Measurements from ENCODE around the gene PDPN. TPM values are rescaled to one million over a fixed set of nuclear protein-coding genes. Genes with fewer than 3 reads are reported as not detected.

The PDPN gene
- total and polyA plus RNA-seq, 9 donors: 17.6 to 65.4 (median 41.4) TPM

GRCh38 chr1:13577846-13578245 lies 5.8 kb upstream of the PDPN start:
- no peaks in the 10 kb centered on the region for H3K4me1 ChIP-seq (ENCODE audit: insufficient read depth)
- H3K4me3 ChIP-seq: no peak overlapping the region
- WGBS, 3 donors: 82 to 89% (median 87%) methylated on average over 8 of the region's 8 CpGs
- TF ChIP-seq POLR2A (IDR thresholded peaks at IDR 0.05) (no peak), CTCF (IDR thresholded peaks at IDR 0.05) (no peak), EP300 (IDR thresholded peaks at IDR 0.05) (no peak)
- H3K9me3 ChIP-seq: no peaks in the 10 kb centered on the region
- intact Hi-C loops (cut with DNase I): no loop called here
- DNase-seq: no peak
- H3K27me3 ChIP-seq: no peaks in the 10 kb centered on the region
- H3K27ac ChIP-seq: no peak overlapping the region
- no peaks in the 10 kb centered on the region for H3K36me3 ChIP-seq

GRCh38 chr1:13581446-13581845 lies 2.2 kb upstream of the PDPN start:
- no peak overlapping the region for H3K27ac ChIP-seq
- intact Hi-C loops (cut with DNase I): loop anchor here in 1 of 4 donors (10.0 kb wide), 1 partner anchor 83 kb away; no protein-coding TSS in a partner anchor
- DNase-seq: no peak
- 63 to 88% (median 86%) methylated on average over 5 of the region's 5 CpGs for WGBS, 3 donors
- H3K36me3 ChIP-seq: no peaks in the 10 kb centered on the region
- no peaks in the 10 kb centered on the region for H3K9me3 ChIP-seq
- H3K4me3 ChIP-seq: no peak overlapping the region
- H3K27me3 ChIP-seq: no peaks in the 10 kb centered on the region
- no peaks in the 10 kb centered on the region for H3K4me1 ChIP-seq (ENCODE audit: insufficient read depth)
- no peak for TF ChIP-seq CTCF (IDR thresholded peaks at IDR 0.05)
- TF ChIP-seq POLR2A (IDR thresholded peaks at IDR 0.05): no peak
- no peak for TF ChIP-seq EP300 (IDR thresholded peaks at IDR 0.05)

GRCh38 chr1:13582713-13583443 lies 754 bp upstream of the PDPN start:
- H3K9me3 ChIP-seq: no peaks in the 10 kb centered on the region
- intact Hi-C loops (cut with DNase I): loop anchor here in 1 of 4 donors (10.0 kb wide), 1 partner anchor 82 kb away; no protein-coding TSS in a partner anchor
- peak in 4 of 5 donors; percentile 19 to 52 (median 43) for DNase-seq
- H3K27ac ChIP-seq: no peak overlapping the region
- no peaks in the 10 kb centered on the region for H3K36me3 ChIP-seq
- 57 to 65% (median 58%) methylated on average over 27 of the region's 27 CpGs for WGBS, 3 donors
- no peak overlapping the region for H3K4me3 ChIP-seq
- TF ChIP-seq EP300 (IDR thresholded peaks at IDR 0.05) (no peak), POLR2A (IDR thresholded peaks at IDR 0.05) (no peak), CTCF (IDR thresholded peaks at IDR 0.05) (no peak)
- no peaks in the 10 kb centered on the region for H3K27me3 ChIP-seq
- peaks cover 2% of the 10 kb centered on the region for H3K4me1 ChIP-seq (ENCODE audit: insufficient read depth)

- Histone ChIP-seq H3K36me3 (no peaks in the 10 kb centered on the region), H3K9me3 (no peaks in the 10 kb centered on the region), H3K4me1 (ENCODE audit: insufficient read depth) (peaks cover 2% of the 10 kb centered on the region), H3K4me3 (peak overlapping the region; percentile 53), H3K27me3 (no peaks in the 10 kb centered on the region), H3K27ac (peak overlapping the region; percentile 87 to 91)
- no peak for TF ChIP-seq POLR2A (IDR thresholded peaks at IDR 0.05)
- no peak for TF ChIP-seq EP300 (IDR thresholded peaks at IDR 0.05)
- no peak for TF ChIP-seq CTCF (IDR thresholded peaks at IDR 0.05)
- WGBS, 3 donors: 2 to 3% (median 3%) methylated on average over 47 of the region's 47 CpGs
- intact Hi-C loops (cut with DNase I): loop anchor here in 1 of 4 donors (10.0 kb wide), 1 partner anchor 81 kb away; no protein-coding TSS in a partner anchor
- peak; percentile 65 to 80 (median 74) for DNase-seq
Observed at GRCh38 chr1:13583966-13584791, 547 bp downstream of the PDPN start.
